Endodermal cell (in vitro differentiated cells): ENCODE results near the gene RAPGEF1. TPM values are rescaled to one million over a fixed set of nuclear protein-coding genes. Genes with fewer than 3 reads are reported as not detected.

Source experiments
- DNase-seq: peaks from one replicate; pipeline ENCODE4 v3.0.0-alpha.2; 2017
- H3K27ac ChIP-seq: 2 replicates; pipeline ENCODE4 v1.5.1; 2013; ENCODE audit warnings: mild to moderate bottlenecking, low read depth, low read length, moderate library complexity
- H3K27me3 ChIP-seq: 2 replicates; pipeline ENCODE4 v1.6.1; 2013; ENCODE audit warnings: mild to moderate bottlenecking, low read length, moderate library complexity; ENCODE audit not compliant: insufficient read depth, control insufficient read depth, poor library complexity, severe bottlenecking
- H3K36me3 ChIP-seq: 2 replicates; pipeline ENCODE4 v1.7.0; 2013; ENCODE audit warnings: mild to moderate bottlenecking, low read length, moderate library complexity; ENCODE audit not compliant: control insufficient read depth, insufficient read depth
- H3K4me1 ChIP-seq: one replicate; pipeline ENCODE4 v1.7.0; 2013; ENCODE audit warnings: low read length; ENCODE audit not compliant: control insufficient read depth, insufficient read depth
- H3K4me3 ChIP-seq: 2 replicates; pipeline ENCODE4 v1.5.1; 2013; ENCODE audit warnings: mild to moderate bottlenecking, low read length, moderate library complexity
- H3K9ac ChIP-seq: 2 replicates; pipeline ENCODE4 v1.6.1; 2013; ENCODE audit warnings: mild to moderate bottlenecking, low read length, moderate library complexity; ENCODE audit not compliant: poor library complexity, severe bottlenecking; ENCODE audit errors: extremely low read depth
- H3K9me3 ChIP-seq: 2 replicates; pipeline ENCODE4 v1.6.1; 2013; ENCODE audit warnings: mild to moderate bottlenecking, low read length, moderate library complexity; ENCODE audit not compliant: control insufficient read depth
- H3K27ac Mint-ChIP-seq: 2 replicates; pipeline ENCODE4 v1.8.0; 2020; ENCODE audit warnings: mixed read lengths
- H3K27me3 Mint-ChIP-seq: 2 replicates; pipeline ENCODE4 v1.8.0; 2021; ENCODE audit warnings: mild to moderate bottlenecking, mixed read lengths; ENCODE audit not compliant: insufficient read depth
- H3K36me3 Mint-ChIP-seq: 2 replicates; pipeline ENCODE4 v1.8.0; 2020; ENCODE audit warnings: low read depth, mixed read lengths
- H3K4me1 Mint-ChIP-seq: 2 replicates; pipeline ENCODE4 v1.8.0; 2020; ENCODE audit warnings: mixed read lengths
- H3K4me3 Mint-ChIP-seq: 2 replicates; pipeline ENCODE4 v1.8.0; 2020; ENCODE audit warnings: mild to moderate bottlenecking, moderate library complexity, mixed read lengths
- H3K9me3 Mint-ChIP-seq: 2 replicates; pipeline ENCODE4 v1.8.0; 2020; ENCODE audit warnings: mild to moderate bottlenecking, mixed read lengths
- CTCF ChIP-seq: fragments of 200-600 bp; sonication (generic); conservative IDR thresholded peaks from 2 replicates; pipeline ENCODE4 v1.5.0; 2021; ENCODE audit warnings: antibody characterized with exemption, mild to moderate bottlenecking
- WGBS, 2 experiments: methylation state at CpG; one replicate each; pipeline versions ENCODE4 v1.1.5 to v1.1.7; 2013; ENCODE audit warnings: missing lambda C conversion rate in 2 of 2, mixed read lengths in 1 of 2; ENCODE audit not compliant: insufficient coverage in 1 of 2, insufficient read length in 1 of 2; 5-methylcytosine and 5-hydroxymethylcytosine counted together
- total RNA-seq, 2 donors: library from RNA; stranded (reverse); fragmentation: NEBNext Ultra II Directional in 1 of 2; extraction: Animal tissue kit (Norgen Biotek cat#: 25700) in 1 of 2; gene quantifications; 2 replicates in 1 of 2; 3 replicates in 1 of 2; pipeline ENCODE4 v1.2.1, GENCODE V29; 2021

The RAPGEF1 gene
- total RNA-seq, 2 donors from 2014 or later: 63.4 to 85.5 TPM

DNA sequence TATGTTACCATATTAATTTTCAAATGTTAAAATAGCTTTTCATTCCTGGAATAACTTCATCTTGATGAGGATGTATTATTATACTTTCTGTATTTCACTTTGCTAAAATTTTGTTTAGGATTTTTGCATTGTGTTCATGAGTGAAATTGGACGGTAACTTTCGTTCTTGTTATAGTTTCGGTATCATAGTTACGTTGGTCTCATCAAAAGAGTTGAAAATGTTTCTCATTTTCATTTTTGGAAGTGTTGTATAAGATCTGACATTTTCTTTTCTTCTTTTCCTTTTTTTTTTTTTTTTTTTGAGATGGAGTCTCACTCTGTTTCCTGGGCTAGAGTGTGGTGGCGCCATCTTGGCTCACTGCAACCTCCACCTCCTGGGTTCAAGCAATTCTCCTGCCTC is 174.5 kb downstream of the RAPGEF1 start:
- peaks cover 12% of the 10 kb centered on the region for H3K9me3 ChIP-seq
- peaks cover 45% of the 10 kb centered on the region for H3K9me3 Mint-ChIP-seq
- H3K36me3 ChIP-seq: no peaks in the 10 kb centered on the region
- no peak overlapping the region for H3K27ac ChIP-seq
- H3K4me1 Mint-ChIP-seq: peaks cover 5% of the 10 kb centered on the region
- H3K4me1 ChIP-seq: no peaks in the 10 kb centered on the region
- no peak overlapping the region for H3K4me3 ChIP-seq
- peaks cover 41% of the 10 kb centered on the region for H3K36me3 Mint-ChIP-seq
- 91% methylated on average over 5 of the region's 5 CpGs; no CpG with 5 or more reads in 1 of the 2 experiments for WGBS, 2 experiments
- no peak overlapping the region for H3K9ac ChIP-seq
- H3K4me3 Mint-ChIP-seq: no peak overlapping the region
- no peaks in the 10 kb centered on the region for H3K27me3 Mint-ChIP-seq
- TF ChIP-seq CTCF: no peak
- no peak overlapping the region for H3K27ac Mint-ChIP-seq
- H3K27me3 ChIP-seq: no peaks in the 10 kb centered on the region
- no peak for DNase-seq

DNA sequence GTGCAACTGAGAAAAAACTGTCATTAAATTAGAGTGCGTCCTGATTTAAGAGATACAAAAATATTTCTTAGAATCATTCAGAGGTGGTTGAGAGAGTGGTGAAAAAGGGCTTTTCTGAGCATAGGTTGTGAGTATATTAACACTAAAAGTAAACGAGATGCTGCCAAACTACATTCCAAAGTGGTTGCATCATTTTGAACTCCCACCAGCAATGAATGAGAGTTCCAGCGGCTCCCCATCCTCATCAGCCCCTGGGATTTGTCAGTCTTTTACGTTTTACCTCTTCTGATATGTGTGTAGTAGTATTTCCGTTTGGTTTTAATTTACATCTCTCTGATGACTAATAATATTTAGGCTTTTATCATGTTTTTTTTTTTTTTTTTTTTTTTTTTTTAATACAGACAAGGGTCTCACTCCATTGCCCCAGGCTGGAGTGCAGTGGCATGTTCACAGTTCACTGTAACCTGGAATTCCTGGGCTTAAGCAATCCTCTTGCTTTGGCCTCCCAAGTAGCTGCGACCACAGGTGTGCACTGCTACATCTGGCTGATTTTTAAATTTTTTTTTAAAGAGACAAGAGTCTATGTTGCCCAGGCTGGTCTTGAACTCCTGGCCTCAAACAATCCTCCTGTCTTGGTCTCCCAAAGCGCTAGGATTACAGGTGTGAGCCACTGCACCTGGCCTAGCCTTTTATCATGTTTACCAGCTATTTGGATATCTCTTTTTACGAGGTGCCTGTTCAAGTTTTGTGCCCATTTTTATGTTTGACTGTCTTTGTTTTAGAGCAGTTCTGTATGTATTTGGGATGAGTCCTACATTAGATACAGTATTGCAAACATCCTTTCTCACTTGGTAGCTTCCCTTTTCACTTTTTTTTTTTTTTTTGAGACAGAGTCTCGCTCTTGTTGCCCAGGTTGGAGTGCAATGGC is 177.6 kb downstream of the RAPGEF1 start:
- H3K9me3 ChIP-seq: peaks cover 17% of the 10 kb centered on the region
- H3K27ac ChIP-seq: no peak overlapping the region
- Mint-ChIP-seq H3K27ac (peak overlapping the region; percentile 85), H3K36me3 (peaks cover 48% of the 10 kb centered on the region), H3K27me3 (no peaks in the 10 kb centered on the region), H3K4me1 (peaks cover 5% of the 10 kb centered on the region), H3K9me3 (peaks cover 49% of the 10 kb centered on the region), H3K4me3 (no peak overlapping the region)
- H3K4me3 ChIP-seq: no peak overlapping the region
- no peaks in the 10 kb centered on the region for H3K4me1 ChIP-seq
- no peaks in the 10 kb centered on the region for H3K36me3 ChIP-seq
- no peak overlapping the region for H3K9ac ChIP-seq
- no peaks in the 10 kb centered on the region for H3K27me3 ChIP-seq
- no peak for TF ChIP-seq CTCF
- peak; percentile 40 for DNase-seq
- WGBS, 2 experiments: 75 to 90% methylated on average over 5 to 8 of the region's 9 CpGs

DNA sequence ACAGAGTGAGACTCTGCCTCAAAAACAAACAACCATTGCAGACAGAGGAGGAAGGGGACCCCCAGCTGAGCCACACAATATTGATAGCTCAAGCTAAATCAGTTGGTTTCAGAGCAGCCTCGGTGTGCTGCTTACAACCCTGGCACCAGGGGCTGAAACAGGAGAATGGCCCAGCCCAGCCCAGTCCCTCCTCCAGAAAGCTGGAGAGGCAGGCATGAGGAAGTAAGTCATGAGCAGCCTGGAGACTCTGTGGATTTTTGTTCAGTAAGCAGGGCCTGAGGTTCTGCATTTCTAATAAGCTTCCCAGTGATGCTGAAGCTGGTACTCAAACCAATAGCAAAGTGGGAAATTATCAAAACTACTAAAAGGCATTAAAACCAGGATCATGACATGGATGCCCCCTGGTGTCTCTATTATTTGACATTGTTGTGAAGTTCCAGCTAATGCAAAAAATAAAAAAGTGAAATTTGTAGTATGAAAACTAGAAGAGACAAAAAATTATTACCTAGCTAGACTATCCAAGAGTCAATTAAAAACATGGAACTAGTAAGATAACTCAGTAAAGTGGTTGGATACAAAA is 180.4 kb downstream of the RAPGEF1 start:
- H3K27ac Mint-ChIP-seq: no peak overlapping the region
- H3K9ac ChIP-seq: no peak overlapping the region
- H3K9me3 Mint-ChIP-seq: peaks cover 38% of the 10 kb centered on the region
- peaks cover 18% of the 10 kb centered on the region for H3K27me3 Mint-ChIP-seq
- peaks cover 17% of the 10 kb centered on the region for H3K9me3 ChIP-seq
- DNase-seq: no peak
- no peak overlapping the region for H3K27ac ChIP-seq
- H3K36me3 ChIP-seq: no peaks in the 10 kb centered on the region
- no peak overlapping the region for H3K4me3 Mint-ChIP-seq
- H3K4me1 ChIP-seq: no peaks in the 10 kb centered on the region
- peaks cover 9% of the 10 kb centered on the region for H3K4me1 Mint-ChIP-seq
- WGBS, 2 experiments: 83% methylated on average over 1 of the region's 1 CpG
- H3K4me3 ChIP-seq: no peak overlapping the region
- H3K27me3 ChIP-seq: peaks cover 10% of the 10 kb centered on the region
- no peak for TF ChIP-seq CTCF
- H3K36me3 Mint-ChIP-seq: peaks cover 60% of the 10 kb centered on the region
